Panc1 (cell line): ENCODE results near the gene SMIM5.

ENCODE experiments used
- CTCF ChIP-seq: fragments of 450-650 bp; IDR thresholded peaks from 2 replicates; pipeline ENCODE4 v1.5.1; 2017; ENCODE audit warnings: mild to moderate bottlenecking
- POLR2AphosphoS5 ChIP-seq: IDR thresholded peaks from 2 replicates; pipeline ENCODE4 v1.6.1; 2012; ENCODE audit warnings: mild to moderate bottlenecking, low read depth, low read length, moderate library complexity

DNA sequence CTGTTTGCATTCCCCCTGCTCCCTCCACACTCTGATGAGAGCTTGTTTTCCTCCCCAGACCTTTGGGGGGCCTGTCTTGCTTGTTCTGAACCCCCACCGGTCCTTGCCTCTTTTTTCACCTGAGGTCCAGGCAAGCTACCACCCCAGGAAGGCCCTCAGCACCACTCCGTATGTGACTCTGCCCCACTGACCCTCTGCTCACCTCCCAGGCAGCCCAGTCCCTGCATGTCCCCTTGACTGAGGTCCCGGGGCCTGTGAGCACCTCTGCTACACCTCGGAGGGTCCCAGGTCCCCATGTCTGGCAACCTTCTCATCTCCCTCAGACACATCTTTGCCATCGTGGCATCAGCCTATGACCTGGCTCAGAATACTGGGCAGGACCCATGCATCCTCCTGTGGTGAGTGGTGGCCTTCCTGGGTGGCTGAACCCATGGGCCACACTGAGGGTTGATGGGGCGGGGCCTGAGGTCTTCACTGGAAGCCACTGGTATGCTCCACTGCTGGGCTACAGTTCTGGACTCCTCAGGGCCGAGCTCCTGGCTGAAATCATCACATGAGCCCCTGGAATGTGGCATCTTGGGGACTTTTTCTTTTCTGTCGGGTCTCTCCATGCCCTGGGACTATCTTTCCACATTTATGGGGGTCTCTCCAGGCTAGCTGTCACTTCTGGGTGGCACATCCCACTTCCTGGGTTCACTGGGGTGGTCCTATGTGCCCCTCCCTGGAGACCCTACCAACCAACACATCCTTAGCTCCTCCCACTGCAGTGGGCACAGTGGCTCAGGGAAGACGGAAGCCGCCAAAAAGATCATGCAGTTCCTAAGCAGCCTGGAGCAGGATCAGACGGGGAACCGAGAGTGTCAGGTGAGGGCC lies 42.1 kb upstream of the SMIM5 start:
- no peak for TF ChIP-seq CTCF
- no peak for TF ChIP-seq POLR2AphosphoS5
